Fibroblast of villous mesenchyme (primary cell): ENCODE measurements around the gene GALNTL6. TPM values are rescaled to one million over a fixed set of nuclear protein-coding genes. Genes with fewer than 3 reads are reported as not detected.
A peak's percentile ranks its signal among the peaks of the same experiment; 100 is the strongest.

Experiments
- DNase-seq: peaks from one replicate; pipeline ENCODE4 v3.0.0-alpha.2; 2010; ENCODE audit warnings: low read depth
- H3K4me3 ChIP-seq: 2 replicates; pipeline ENCODE4 v1.5.1; 2011; ENCODE audit warnings: low read depth, mild to moderate bottlenecking, low read length
- CTCF ChIP-seq: IDR thresholded peaks from 2 replicates; pipeline ENCODE4 v1.5.1; 2012; ENCODE audit warnings: low read depth, mild to moderate bottlenecking, low read length; ENCODE audit not compliant: insufficient read depth
- total RNA-seq: library from RNA; depleted of rRNA; stranded (reverse); fragments of >200 nt; gene quantifications from 2 replicates; pipeline ENCODE4 v1.2.3, GENCODE V29; 2012

The GALNTL6 gene
- total RNA-seq, 1 donor = not detected

GRCh38 chr4:172134521-172134920, 321.3 kb downstream of the GALNTL6 start:
- TF ChIP-seq CTCF = no peak
- H3K4me3 ChIP-seq = no peak overlapping the region
- no peak for DNase-seq

GRCh38 chr4:172141025-172141424, 327.8 kb downstream of the GALNTL6 start:
- TF ChIP-seq CTCF = no peak
- no peak overlapping the region for H3K4me3 ChIP-seq
- no peak for DNase-seq

GRCh38 chr4:172142281-172142741, 329.1 kb downstream of the GALNTL6 start:
- peak; percentile 22 for DNase-seq
- no peak overlapping the region for H3K4me3 ChIP-seq
- no peak for TF ChIP-seq CTCF

- no peak overlapping the region for H3K4me3 ChIP-seq
- TF ChIP-seq CTCF = no peak
- no peak for DNase-seq
Observed at GRCh38 chr4:172143605-172144314, 330.6 kb downstream of the GALNTL6 start.

DNA sequence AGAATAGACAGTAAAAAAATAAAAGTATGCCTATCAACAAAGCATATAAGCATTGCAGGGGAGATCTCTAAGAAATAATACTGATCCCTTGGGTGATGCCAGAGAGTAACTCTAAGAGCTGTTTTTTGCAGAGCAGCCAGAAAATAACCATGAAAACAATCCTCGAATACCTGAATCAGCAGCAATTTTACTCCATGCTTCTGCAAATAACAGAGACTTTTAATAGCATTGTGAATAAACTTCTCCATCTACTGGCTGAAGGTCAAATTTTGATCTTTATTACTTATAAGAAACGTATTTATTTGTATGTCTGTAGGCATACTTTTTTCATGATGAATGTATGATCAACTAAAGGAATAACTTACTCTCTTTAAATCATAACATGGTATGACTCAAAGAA, 334.5 kb downstream of the GALNTL6 start:
- TF ChIP-seq CTCF = no peak
- no peak overlapping the region for H3K4me3 ChIP-seq
- no peak for DNase-seq

GRCh38 chr4:172149329-172149728, 336.1 kb downstream of the GALNTL6 start:
- DNase-seq = no peak
- no peak overlapping the region for H3K4me3 ChIP-seq
- no peak for TF ChIP-seq CTCF

DNA sequence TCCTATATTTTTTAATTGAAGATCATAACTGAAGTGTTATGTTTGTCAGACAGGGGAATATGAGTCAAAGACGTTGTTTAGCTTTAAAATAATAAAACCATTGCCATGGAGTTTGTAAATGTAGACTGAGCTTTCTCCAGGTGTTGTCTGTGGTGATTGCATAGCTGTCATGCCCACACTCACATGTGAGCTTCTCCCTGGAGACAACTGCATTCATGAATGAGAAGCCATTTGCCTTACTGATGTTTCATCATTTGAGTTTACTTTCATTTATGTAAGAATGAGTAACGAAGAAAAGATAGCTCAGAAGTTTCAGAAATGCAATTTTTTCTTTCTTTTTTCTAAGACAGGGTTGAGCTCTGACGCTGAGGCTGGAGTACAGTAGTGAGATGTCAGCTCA, 339.1 kb downstream of the GALNTL6 start:
- no peak for TF ChIP-seq CTCF
- DNase-seq = no peak
- H3K4me3 ChIP-seq = no peak overlapping the region
